ENCODE data around the gene HMGN5.

The HMGN5 gene, protein sequence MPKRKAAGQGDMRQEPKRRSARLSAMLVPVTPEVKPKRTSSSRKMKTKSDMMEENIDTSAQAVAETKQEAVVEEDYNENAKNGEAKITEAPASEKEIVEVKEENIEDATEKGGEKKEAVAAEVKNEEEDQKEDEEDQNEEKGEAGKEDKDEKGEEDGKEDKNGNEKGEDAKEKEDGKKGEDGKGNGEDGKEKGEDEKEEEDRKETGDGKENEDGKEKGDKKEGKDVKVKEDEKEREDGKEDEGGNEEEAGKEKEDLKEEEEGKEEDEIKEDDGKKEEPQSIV

DNA sequence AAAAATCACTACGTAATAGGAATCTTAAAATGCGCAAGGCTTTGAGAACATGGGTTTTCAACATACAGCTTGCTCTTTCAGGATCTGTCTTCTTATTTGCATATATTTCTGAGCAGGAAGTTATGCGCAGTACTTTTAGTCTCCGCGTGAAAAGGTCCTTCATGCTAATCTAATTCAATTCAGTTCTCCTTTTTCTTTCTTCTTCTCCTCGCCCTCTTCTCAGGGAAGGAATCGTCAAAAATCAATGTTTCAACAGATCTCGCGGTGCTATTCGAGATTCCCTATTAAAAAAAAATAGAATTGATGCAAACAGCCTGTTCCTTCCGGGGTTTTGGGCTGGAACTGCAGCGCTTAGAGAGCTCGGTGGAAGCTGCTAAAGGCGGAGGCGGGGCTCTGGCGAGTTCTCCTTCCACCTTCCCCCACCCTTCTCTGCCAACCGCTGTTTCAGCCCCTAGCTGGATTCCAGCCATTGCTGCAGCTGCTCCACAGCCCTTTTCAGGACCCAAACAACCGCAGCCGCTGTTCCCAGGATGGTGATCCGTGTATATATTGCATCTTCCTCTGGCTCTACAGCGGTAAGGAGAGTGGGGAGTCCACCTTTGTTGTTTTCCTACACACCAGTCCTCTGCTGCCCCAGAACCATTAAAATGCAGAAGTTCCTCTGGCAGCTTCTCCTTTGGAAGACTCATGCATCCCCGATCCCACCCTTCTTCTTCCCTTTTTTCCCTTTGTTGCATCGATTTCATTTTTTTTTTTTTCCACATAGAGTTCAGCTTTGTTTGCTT, at the start of gene HMGN5, which contains the start of gene SH3BGRL:
TSS of gene HMGN5 (minus strand) at position 243 of the 785 bp plus-strand sequence. CDS start 80,364 bp downstream, outside the sequence.
TSS of gene SH3BGRL (plus strand) at position 432 of the 785 bp plus-strand sequence. CDS start at position 531, 99 bp downstream.
- peak; percentile 68 for DNase-seq

DNA sequence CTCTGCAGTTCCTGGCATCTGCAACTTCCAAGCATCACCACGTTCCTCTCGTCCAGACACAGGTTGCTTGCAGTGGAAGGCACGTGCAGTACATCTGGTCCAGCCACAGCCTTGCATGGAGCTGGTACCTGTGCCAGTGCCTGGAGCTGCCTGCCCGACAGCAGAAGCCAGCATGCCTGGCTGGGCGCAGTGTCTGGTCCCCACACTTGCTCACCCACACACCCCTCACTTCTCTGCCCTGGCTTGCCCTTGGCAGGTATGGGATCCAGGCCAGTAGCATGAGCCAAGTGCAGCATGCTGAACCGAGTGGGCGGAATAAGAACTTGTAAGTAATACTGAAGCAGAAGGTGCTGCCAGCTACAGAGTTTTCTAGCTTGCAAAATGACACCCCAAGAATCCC, 40.0 kb upstream of the HMGN5 start:
- no peak for DNase-seq

DNA sequence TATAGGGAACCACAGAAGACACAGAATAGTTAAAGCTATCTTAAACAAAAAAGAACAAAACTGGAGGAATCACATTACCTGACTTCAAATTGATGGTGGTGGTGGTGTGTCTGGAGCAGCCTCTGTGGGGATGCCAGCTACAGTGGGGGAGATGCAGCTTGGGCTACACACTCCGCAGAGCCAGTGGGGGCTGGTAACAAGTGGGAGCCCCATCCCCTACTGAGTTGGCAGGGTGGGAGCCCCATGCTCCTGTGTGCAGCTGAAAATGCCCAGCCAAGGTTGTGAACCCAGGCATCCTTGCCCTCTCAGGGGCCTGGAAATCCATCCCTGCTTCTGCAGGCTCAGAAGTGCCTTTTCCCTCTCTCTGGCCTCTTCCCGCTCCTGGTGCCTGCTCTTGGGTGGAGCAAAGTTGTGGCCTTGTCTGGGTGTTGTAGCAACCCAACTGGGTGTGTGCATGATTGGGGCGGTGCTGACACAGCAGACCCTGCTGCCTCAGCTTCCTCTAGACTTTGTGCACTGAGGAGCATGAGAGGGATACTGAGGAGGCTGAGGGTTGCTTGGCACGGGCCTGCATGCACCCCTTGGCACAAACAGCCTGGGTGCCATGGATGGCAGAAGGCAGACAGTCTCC, 39.1 kb upstream of the HMGN5 start:
- no peak for DNase-seq

DNA sequence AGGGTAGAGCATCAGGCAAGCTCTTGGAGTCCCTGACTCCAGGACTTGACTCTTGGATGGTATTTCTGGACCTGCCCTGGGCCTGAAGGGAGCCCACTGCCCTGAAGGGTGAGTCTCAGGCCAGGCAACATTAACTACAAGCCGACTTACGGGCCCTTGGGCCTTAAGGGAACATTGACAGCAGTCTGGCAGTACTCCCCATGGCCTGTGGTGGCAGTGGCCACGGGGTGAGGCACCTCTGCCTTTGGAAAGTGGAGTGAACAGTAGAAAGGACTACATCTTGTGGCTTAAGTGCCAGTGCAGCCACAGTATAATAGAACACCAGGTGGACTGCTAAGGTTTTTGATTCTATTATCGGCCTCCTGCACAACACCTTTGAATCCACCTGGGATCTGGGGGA, 36.5 kb upstream of the HMGN5 start:
- no peak for DNase-seq

DNA sequence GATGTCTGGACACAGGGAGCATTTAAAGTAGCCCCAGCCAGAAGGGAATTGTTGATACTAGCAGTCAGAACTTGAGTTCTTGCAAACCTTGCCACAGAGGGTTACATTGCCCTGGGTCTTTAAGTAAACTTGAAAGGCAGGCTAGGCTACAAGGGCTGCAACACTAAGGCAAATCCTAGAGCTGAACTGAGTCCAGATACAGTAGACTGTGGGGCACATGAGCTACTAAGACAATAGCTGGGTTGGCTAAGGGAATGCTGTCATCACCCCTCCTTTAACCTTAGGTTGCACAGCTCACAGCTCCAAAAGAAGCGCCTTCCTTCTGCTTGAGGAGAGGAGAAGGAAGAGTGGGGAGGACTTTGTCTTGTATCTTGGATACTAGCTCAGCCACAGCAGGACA, 35.8 kb upstream of the HMGN5 start:
- DNase-seq: no peak

DNA sequence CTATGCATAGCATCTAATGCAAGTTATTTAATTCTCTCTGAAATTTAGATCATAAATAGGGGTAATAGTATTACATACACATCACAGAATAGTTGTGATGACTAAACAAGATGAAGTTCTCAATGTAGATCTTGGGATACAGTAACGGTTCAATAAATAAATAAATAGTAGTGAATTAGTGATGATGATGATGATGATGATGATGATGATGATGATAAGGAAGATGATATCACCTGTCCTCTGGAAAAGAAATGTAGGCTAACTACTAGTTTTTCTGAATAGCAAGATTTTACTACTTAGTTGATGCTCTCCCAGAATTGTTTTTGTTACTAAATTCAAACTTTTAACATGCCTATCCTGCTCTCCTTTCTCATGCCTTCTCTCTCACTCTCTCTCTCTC, 30.5 kb upstream of the HMGN5 start:
- DNase-seq: no peak

DNA sequence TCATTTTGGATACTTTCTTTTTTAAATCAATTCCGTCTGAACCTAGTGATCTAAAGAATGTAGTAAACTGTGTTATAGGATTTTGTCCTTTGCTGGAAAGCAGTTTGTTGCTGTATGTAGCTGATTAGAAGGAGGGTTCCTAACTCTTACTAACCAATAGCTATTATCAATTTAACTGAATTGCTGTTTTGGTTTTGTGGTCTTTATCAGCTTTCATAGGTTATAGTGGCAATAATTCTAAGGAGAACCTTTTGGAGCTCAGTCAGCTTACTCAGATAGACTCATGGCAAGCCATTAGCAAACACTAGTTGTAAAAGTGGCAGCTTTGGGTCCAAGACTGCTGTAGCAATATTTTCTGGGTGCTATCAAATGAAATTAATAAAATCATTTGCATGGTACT, 29.8 kb upstream of the HMGN5 start:
- DNase-seq: no peak

DNA sequence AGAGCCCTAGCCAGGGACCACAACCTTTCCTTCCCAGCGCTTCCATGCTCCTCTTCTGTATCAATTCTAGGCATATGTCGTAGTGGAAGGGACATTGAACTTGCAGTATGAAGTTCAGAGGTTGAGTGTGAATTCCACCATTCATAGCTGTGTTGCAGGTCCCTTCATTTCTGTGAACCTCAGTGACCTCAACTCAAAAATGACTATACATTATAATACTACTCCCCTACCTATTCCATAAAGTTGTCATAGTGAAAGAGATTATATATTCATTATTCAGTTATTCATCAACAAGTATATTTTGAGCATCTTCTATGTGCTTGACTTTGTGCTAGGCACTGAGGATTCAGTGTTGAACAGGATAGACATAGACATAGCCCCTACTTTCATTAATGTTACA, 28.2 kb upstream of the HMGN5 start:
- no peak for DNase-seq

DNA sequence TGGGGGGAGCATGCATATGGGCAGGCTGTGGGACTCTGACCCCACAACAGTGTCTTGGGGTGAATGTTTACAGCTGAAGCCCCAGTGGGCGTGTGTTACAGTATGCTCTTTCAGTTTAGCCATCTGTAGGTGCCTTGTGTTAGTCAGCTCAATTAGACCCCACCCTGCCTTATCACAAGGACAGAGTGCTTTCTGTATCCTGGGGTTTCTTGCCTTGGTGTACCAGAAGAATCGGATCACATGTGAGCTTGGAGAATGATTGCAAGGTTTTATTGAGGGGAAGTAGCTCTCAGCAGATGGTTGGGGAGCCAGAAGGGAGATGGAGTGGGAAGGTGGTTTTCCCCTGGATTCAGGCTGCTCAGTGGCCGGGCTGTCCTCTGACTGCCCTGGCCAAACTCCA, 27.5 kb upstream of the HMGN5 start:
- DNase-seq: no peak

DNA sequence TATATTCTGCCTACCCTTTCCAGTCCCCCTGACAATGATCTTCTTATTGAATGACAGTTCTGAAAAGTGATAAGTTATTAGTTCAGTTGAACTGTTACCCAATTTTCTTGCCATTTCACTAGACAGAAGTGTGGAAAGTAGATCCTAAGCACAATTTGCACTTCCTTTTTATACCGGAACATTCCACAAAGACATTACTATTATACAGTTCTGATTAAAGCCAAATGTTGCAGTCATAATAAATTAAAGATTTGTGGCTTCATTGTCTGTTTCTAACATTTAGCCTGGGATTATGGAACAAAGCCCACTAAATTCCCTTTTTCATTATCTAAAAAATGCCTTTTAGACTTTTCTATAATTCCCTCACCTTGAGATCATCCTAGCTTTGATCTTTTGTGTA, 14.0 kb upstream of the HMGN5 start:
- no peak for DNase-seq

DNA sequence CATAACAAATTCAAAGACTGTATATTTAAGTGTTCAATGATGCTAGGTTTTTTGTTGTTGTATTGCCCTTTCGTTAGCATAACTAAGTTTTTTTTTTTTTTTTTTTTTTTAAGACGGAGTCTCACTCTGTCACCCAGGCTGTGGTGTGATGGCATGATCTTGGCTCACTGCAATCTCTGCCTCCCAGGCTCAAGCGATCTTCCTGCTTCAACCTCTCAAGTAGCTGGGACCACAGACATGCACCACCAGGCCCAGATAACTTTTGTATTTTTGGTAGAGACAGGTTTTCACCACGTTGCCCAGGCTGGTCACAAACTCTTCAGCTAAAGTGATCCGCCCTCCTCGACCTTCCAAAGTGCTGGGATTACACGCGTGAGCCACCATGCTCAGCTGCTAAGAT, 7.2 kb upstream of the HMGN5 start:
- DNase-seq: no peak

DNA sequence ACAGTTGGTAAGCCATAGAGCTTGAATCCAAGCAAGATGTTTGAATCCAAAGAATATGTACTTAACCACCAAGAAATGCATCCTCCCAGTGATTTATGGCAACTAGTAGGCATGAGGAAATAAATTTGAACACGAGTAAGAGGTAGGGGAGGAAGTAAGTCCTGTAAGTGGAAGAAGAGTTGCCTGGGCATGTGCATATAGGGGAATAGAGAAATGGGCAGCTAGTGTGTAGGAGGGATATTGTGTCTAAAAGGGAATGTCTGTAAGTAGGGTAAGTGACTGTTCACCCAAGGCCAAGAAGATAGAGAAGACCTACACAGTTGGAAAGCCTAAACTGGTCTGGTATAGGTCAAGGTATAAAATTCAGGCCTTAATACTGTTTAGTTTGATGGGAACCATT, 4.8 kb upstream of the HMGN5 start:
- DNase-seq: no peak

DNA sequence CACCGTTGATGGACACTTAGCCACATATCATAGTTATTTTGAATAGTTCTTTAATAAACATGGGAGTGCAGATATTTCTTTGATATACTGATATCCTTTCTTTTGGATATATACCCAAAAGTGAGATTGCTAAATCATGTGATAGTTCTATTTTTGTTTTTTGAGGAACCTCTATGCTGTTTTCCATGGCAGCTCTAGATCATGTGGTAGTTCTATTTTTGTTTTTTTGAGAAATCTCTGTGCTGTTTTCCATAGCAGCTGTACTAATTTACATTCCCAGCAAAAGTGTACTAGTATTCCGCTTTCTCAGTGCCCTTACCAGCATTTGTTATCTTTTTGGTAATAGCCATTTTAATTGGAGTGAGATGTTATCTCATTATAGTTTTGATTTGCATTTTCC, 3.8 kb upstream of the HMGN5 start:
- no peak for DNase-seq

DNA sequence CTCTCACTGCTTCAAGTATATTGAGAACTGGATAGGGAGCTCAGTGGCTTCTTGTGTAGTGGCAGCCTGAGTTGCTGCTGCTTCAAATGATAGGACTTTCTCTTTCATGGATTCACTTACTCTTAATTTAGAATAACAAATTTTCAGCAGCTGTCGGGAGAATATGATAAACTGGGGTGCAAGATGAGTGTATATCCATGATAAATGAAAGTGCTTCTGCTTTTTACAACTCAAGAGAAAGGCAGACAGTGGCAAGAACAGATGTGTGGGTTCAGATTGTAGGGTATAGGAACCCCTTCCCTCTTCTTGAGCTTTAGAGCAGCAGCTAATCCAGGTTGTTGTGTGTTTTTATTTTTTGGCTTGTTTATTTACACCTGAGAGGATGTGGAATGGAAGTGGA, 1.2 kb upstream of the HMGN5 start:
- DNase-seq: no peak

DNA sequence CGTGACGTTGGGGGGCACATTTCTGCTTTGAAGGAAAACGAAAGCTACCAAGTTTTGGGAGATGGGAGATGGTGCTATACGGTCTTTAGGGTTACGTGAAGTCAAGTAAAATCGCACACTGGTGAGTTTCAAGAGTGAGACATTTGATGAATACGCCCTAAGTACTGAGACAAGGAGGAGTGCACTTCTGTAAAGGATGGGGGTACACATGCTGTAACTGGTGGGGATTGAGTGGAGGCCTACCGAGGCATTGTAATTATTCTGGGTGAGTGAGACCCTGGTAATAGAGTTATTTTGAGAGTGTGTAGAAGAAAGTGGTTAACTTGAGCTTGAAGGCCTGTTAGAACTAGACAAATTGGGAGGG, 725 bp upstream of the HMGN5 start:
- no peak for DNase-seq

DNA sequence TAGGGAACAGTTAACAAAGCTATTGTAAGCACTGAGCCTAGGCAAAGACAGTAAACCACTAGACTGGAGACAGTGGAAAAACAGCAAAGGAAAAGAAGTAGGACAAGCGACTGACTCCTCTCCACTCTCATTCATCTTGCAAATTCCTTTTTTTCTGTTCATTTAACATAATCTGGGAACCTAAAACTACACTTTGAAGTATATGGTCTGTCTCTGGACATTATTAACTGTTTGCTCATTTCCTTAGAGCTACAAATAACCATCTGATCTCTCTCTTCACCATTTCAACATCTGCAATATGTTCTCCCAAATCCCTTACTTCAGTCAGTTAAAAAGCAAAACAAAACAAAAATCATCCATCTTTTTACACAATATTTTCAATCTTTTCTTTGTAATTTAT, 642 bp downstream of the HMGN5 start:
- no peak for DNase-seq

DNA sequence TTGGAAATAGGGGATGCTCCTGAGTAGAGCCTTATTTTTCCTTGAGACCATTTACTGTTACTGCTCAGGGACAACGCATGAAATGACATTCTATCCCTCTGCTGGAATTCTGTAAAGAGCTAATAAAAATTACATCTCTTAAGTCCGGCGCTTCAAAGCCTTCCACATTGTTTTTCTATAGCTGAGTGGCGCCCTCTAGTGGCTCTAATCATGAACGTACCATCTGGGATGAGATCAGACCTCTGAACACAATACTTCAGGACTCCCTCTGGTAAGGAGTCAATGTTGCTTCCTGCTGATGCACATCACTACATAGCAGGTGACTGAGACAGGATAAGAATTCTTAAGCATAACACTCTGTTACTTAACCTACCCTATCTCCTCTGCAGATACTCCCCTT, 6.0 kb downstream of the HMGN5 start:
- DNase-seq: peak; percentile 46

DNA sequence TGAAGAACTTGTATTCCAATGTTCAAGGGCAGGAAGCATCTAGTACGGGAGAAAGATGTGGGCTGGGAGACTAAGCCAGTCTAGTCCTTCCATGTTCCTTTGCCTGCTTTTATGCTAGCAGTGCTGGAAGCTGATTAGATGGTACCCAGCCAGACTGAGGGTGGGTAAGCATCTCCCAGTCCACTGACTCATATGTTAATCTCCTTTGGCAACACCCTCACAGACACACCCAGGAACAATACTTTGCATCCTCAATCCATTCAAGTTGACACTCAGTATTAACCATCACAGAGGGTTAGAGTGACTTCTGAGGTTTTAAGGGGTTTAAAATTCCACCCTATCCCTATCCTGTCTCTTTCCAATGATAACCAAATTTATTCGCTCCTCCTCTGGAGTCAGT, 6.5 kb downstream of the HMGN5 start:
- no peak for DNase-seq

DNA sequence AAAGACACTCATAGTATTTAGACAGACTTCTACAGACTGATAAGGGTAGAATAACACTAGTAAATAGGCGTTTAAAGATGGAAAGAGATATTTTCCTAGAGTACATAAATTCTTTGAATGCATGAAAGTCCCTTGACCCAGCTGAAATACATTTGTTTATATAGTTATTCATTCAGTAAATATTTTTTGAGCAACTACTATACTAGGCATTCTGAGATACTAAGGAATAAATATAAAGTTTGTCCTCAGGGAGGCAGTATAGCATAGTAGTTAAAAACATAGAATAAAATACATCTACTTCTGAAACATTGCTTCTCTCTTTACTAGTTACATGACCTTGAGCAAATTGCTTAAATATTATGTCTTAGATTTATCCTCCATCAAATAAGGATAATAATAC, 27.4 kb downstream of the HMGN5 start:
- DNase-seq: no peak

DNA sequence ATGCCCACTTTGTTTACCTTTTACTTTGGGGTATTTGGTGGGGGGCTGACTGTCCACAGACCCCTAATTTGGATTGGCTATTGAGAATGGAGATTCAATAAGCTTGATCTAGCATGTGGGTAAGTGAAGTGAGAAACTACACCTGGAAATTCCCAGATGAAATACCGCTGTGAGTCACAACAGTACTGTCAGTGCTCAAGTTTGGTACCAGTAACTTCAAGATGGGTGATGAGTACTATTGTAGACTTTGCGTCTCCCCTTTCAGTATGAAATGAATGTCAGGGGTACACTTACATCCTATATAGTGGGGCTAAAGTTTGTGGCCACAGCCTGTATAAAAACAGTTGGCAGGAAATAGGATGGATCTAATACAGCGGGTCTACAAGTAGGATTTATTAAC, 33.3 kb downstream of the HMGN5 start:
- DNase-seq: no peak

DNA sequence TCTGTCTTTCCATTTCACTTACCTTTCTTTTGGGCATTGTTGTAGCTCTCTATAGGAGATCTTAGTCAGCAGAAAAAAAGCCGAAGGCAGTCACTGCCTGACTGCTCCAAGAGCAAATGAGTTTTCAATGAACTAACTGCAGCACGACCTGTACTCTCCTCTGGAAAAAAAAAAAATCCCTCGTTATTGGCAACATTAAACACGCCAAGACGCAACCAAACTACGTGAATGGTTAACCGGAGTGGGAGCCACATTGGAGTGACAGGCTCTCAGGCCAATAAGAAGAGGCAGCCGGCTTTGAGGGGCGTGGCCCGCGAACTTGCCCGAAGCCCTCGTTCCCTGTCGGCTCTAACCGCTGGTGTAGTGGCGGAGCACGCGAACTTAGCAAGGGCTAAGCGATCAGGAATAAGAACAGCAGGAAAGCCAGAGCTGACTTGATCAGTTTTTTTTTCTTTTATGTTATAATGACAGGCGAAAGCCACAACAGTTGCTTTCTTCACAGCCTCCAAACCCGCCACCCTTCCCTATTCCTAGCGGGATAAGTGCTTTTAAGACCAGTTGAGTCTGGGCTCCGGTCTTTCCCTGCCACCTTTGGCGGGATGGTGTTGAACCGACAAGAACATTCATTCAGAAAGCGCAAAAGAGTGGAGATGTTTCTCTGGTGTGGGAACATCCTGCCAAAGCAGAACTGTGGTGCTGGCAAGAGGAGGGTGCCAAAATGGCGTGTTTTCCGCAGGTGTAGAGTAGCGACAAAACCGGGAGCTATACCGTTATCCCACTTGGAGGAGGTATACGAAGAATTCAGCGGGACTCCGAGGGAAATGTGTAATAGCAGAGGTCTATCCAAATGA, 80.0 kb downstream of the HMGN5 start:
- DNase-seq: peak; percentile 86

DNA sequence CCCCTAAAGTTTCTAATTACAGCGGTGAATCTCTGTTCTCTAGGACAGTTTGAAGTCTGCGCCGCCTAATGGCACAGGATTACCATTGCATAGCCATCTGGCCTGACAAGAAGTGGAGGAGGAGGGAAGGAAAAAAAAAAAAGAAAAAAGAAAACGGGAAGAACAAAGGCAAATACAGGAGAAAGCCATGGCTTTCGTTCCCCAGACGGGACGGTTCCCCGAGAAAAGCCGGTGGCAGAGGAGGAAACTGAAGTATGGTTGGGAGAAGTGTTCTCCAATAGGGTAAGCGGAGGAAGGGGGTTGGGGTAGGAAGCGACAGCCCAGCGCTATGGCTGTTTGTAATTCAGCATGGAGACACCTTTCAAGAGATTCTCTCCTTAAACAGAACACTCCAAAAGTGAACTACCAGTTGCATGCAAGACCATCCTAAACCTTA, 80.8 kb downstream of the HMGN5 start:
- DNase-seq: peak; percentile 32

Data from activated naive CD4-positive, alpha-beta T cell treated with anti-CD3 and anti-CD28 coated beads, Interleukin-2, amount 50 U/mL, for 16 hours (primary cell).